Spleen (tissue), 11 donors: ENCODE measurements around the gene ZNF385C. TPM values are rescaled to one million over a fixed set of nuclear protein-coding genes. Genes with fewer than 3 reads are reported as not detected.

Experiments
- DNase-seq: peaks from one replicate; pipeline ENCODE4 v3.0.0-alpha.2; 2020
- H3K27ac ChIP-seq, 8 donors: fragments of 200-600 bp; sonication (generic) in 7 of 8; 1 replicate in 4 of 8; 2 replicates in 4 of 8; pipeline versions ENCODE4 v1.5.0 to v1.8.0; 2016 to 2021; ENCODE audit warnings: inconsistent platforms in 4 of 8, mild to moderate bottlenecking in 4 of 8, moderate library complexity in 1 of 8
- H3K27me3 ChIP-seq, 7 donors: fragments of 200-600 bp; sonication (generic) in 6 of 7; replicated peaks in 1 of 7; 1 replicate in 4 of 7; 2 replicates in 3 of 7; pipeline versions ENCODE4 v1.5.0 to v1.8.0; 2016 to 2021; ENCODE audit warnings: inconsistent platforms in 3 of 7, mild to moderate bottlenecking in 1 of 7
- H3K36me3 ChIP-seq, 6 donors: fragments of 200-600 bp; sonication (generic) in 5 of 6; 1 replicate in 4 of 6; 2 replicates in 2 of 6; pipeline versions ENCODE4 v1.5.0 to v1.8.0; 2016 to 2021; ENCODE audit warnings: inconsistent platforms in 2 of 6
- H3K4me1 ChIP-seq, 6 donors: fragments of 200-600 bp; sonication (generic) in 5 of 6; 1 replicate in 3 of 6; 2 replicates in 3 of 6; pipeline versions ENCODE4 v1.5.0 to v1.8.0; 2016 to 2021; ENCODE audit warnings: inconsistent platforms in 3 of 6
- H3K4me3 ChIP-seq, 8 donors: fragments of 200-600 bp; sonication (generic) in 7 of 8; 1 replicate in 4 of 8; 2 replicates in 4 of 8; pipeline versions ENCODE4 v1.5.0 to v1.8.0; 2016 to 2021; ENCODE audit warnings: inconsistent platforms in 4 of 8, mild to moderate bottlenecking in 4 of 8, moderate library complexity in 2 of 8
- H3K9me3 ChIP-seq, 8 donors: fragments of 200-600 bp; sonication (generic) in 7 of 8; 1 replicate in 4 of 8; 2 replicates in 4 of 8; pipeline versions ENCODE4 v1.5.0 to v1.8.0; 2016 to 2021; ENCODE audit warnings: inconsistent platforms in 4 of 8
- CTCF ChIP-seq, 11 experiments: fragments of 200-600 bp in 7 of 11; fragments of 450-650 bp in 4 of 11; sonication (generic) in 4 of 11; IDR thresholded peaks in 8 of 11; conservative IDR thresholded peaks in 3 of 11; 1 replicate in 7 of 11; 2 replicates in 4 of 11; pipeline versions ENCODE4 v1.4.0 to v1.8.0; 2016 to 2021; ENCODE audit warnings: antibody characterized with exemption in 11 of 11, inconsistent platforms in 4 of 11, mild to moderate bottlenecking in 1 of 11
- POLR2A ChIP-seq, 3 donors: fragments of 450-650 bp; IDR thresholded peaks; one replicate each; pipeline ENCODE4 v1.5.1; 2017; ENCODE audit warnings: antibody characterized with exemption in 3 of 3, mild to moderate bottlenecking in 1 of 3
- POLR2AphosphoS5 ChIP-seq, 3 donors: sonication (generic); formaldehyde crosslinking; IDR thresholded peaks; one replicate each; pipeline ENCODE4 v1.5.1; 2017; ENCODE audit warnings: antibody characterized with exemption in 3 of 3
- WGBS, 5 donors: extraction: QIAGEN DNeasy Blood & Tissue Kit in 3 of 5; methylation state at CpG; one replicate each; pipeline versions ENCODE4 v1.1.5 to v1.1.7; 2013 to 2018; 5-methylcytosine and 5-hydroxymethylcytosine counted together
- intact Hi-C: fragments of 100-400 bp; cut with DNase I; formaldehyde crosslinking; loops from one replicate; pipeline ENCODE4 v1.15.0; 2023; ENCODE audit warnings: low total_unique reads
- polyA plus RNA-seq, 3 donors: library from polyadenylated mRNA; stranded (reverse); fragments of 200-250 nt; gene quantifications; one replicate each; pipeline ENCODE4 v1.2.1, GENCODE V29; 2013
- total RNA-seq, 7 donors: library from RNA; depleted of rRNA in 3 of 7; stranded (reverse); fragments of >200 nt in 3 of 7; fragmentation: NEBNext Ultra II Directional in 4 of 7; extraction: Animal tissue kit (Norgen Biotek cat#: 25700) in 4 of 7; gene quantifications; one replicate each; pipeline versions ENCODE4 v1.1.0 to v1.2.1, GENCODE V29; 2016 to 2021
- donor health status: healthy with polysubstance abuse.
- donor health status: DM: no; HTN: no; CAD: no; lungs with moderate emphysema.
- donor health status: DM: no; HTN: no; CAD: no.
- donor health status: Bipolar disorder and iron deficiency.
- donor health status: healthy.
- donor health status: DM: no; HTN: no; CAD: no.
- donor health status: DM: yes; HTN: yes; CAD: no.

ZNF385C gene
- total and polyA plus RNA-seq, 10 donors: 0.17 to 0.60 (median 0.41) TPM; not detected in 2

- Histone ChIP-seq H3K4me1 (peaks cover 57 to 95% (median 84%) of the 10 kb centered on the region in 6 donors), H3K27me3 (no peaks in the 10 kb centered on the region), H3K27ac (peak overlapping the region; percentile 51 to 90 (median 81)), H3K36me3 (peaks cover 0 to 54% (median 35%) of the 10 kb centered on the region in 6 donors), H3K4me3 (peak overlapping the region in 1 of 8 donors; percentile 26), H3K9me3 (no peaks in the 10 kb centered on the region)
- no peak for DNase-seq
- TF ChIP-seq POLR2A (IDR thresholded peaks at IDR 0.05) (no peak), CTCF (IDR thresholded peaks at IDR 0.05 in 8 of 11, conservative IDR thresholded peaks at IDR 0.05 in 3 of 11) (no peak), POLR2AphosphoS5 (IDR thresholded peaks at IDR 0.05) (peak in 1 of 3 donors; percentile 44)
- 17 to 33% (median 24%) methylated on average over 4 of the region's 4 CpGs for WGBS, 5 donors
- intact Hi-C loops: no loop called here
Observed at GRCh38 chr17:42131981-42132432, 33.7 kb upstream of the ZNF385C start.

- Histone ChIP-seq H3K4me3 (no peak overlapping the region), H3K4me1 (peaks cover 54 to 87% (median 78%) of the 10 kb centered on the region in 6 donors), H3K27me3 (no peaks in the 10 kb centered on the region), H3K9me3 (no peaks in the 10 kb centered on the region), H3K36me3 (peaks cover 0 to 54% (median 43%) of the 10 kb centered on the region in 6 donors), H3K27ac (peak overlapping the region; percentile 55 to 90 (median 81))
- intact Hi-C loops: no loop called here
- no peak for DNase-seq
- TF ChIP-seq POLR2A (IDR thresholded peaks at IDR 0.05) (no peak), CTCF (IDR thresholded peaks at IDR 0.05 in 8 of 11, conservative IDR thresholded peaks at IDR 0.05 in 3 of 11) (no peak), POLR2AphosphoS5 (IDR thresholded peaks at IDR 0.05) (no peak)
- WGBS, 5 donors: 91 to 99% (median 96%) methylated on average over 4 of the region's 4 CpGs
Observed at GRCh38 chr17:42131232-42131631, 33.0 kb upstream of the ZNF385C start.

DNA sequence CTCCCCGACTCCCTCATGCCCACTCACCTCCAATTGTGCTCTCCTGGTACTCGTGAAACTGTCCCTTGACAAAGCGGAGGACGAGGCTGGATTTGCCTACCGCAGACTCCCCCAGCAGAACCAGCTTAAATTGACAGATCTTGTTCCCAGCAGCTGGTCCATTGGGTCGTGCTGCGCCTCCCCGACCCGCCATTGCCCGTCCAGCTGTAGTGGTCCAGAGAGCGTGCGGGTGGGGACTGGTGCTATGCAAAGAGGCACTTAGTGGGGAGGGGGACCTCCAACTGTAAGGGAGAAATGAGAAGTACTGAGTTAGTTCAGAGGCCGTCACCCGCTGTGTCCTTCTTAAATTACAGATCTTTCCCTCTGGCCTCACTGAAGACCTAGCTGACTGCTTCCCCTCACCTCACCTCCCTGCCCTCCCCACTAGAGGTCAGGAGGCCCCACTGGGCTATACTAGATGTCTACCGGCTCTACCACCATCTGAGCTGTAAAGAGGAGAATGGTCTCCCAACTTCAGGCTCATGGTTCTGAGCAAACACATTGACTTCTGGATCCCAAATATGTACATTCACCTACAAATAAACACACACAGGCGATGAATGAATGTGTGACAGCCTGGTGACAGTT is 32.1 kb upstream of the ZNF385C start:
- no peaks in the 10 kb centered on the region for H3K27me3 ChIP-seq
- H3K36me3 ChIP-seq: peaks cover 0 to 60% (median 51%) of the 10 kb centered on the region in 6 donors
- H3K9me3 ChIP-seq: no peaks in the 10 kb centered on the region
- no peak for DNase-seq
- WGBS, 5 donors: 87 to 94% (median 91%) methylated on average over 16 of the region's 16 CpGs
- intact Hi-C loops: no loop called here
- peaks cover 47 to 79% (median 69%) of the 10 kb centered on the region in 6 donors for H3K4me1 ChIP-seq
- TF ChIP-seq POLR2AphosphoS5 (IDR thresholded peaks at IDR 0.05) (peak in 1 of 3 donors; percentile 50), POLR2A (IDR thresholded peaks at IDR 0.05) (no peak)
- H3K27ac ChIP-seq: peak overlapping the region; percentile 55 to 90 (median 81)
- no peak overlapping the region for H3K4me3 ChIP-seq

- peak overlapping the region; percentile 48 to 90 (median 81) for H3K27ac ChIP-seq
- H3K4me3 ChIP-seq: no peak overlapping the region
- intact Hi-C loops: no loop called here
- H3K9me3 ChIP-seq: no peaks in the 10 kb centered on the region
- peaks cover 37 to 67% (median 58%) of the 10 kb centered on the region in 6 donors for H3K4me1 ChIP-seq
- DNase-seq: no peak
- no peaks in the 10 kb centered on the region for H3K27me3 ChIP-seq
- TF ChIP-seq POLR2A (IDR thresholded peaks at IDR 0.05): no peak
- peak; percentile 41 to 78 (median 72) for TF ChIP-seq POLR2AphosphoS5 (IDR thresholded peaks at IDR 0.05)
- peak in 2 of 11 experiments; percentile 10 to 24 for TF ChIP-seq CTCF (IDR thresholded peaks at IDR 0.05 in 8 of 11, conservative IDR thresholded peaks at IDR 0.05 in 3 of 11)
- H3K36me3 ChIP-seq: peaks cover 0 to 72% (median 60%) of the 10 kb centered on the region in 6 donors
- 57 to 81% (median 70%) methylated on average over 7 to 8 of the region's 8 CpGs for WGBS, 5 donors
Observed at GRCh38 chr17:42129109-42129837, 31.0 kb upstream of the ZNF385C start.
